NCI-H1436 (cell line): ENCODE data around the gene TBC1D9.
"Not testable (repeated sequence)": the region's sequence is repeated elsewhere in the genome, so short reads cannot be mapped to it uniquely, and the experiment has no call there.

Experiments used
- DNase-seq: peaks from one replicate; lab custom pipeline; 2025; lab: John Stamatoyannopoulos, UW

TBC1D9 gene

DNA sequence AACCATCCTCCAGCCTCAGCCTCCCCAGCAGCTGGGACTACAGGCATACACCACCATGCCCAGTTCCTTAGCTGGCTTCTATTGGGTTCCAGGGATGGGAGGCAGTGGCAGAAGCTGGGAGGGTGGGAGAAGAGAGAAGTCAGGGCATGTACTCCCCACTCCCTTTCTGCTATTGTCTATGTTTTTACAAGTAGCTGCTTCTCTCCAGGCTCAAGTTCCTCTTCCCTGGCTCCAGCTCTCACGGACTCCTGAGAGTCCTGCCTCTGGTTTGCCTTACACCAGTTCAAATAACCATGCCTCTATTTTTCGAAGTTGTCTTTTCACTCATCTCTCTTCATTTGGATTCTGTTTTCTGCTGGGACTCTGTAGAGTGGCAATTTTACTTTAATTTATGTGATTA is 2.9 kb downstream of the TBC1D9 start:
- no peak for DNase-seq

DNA sequence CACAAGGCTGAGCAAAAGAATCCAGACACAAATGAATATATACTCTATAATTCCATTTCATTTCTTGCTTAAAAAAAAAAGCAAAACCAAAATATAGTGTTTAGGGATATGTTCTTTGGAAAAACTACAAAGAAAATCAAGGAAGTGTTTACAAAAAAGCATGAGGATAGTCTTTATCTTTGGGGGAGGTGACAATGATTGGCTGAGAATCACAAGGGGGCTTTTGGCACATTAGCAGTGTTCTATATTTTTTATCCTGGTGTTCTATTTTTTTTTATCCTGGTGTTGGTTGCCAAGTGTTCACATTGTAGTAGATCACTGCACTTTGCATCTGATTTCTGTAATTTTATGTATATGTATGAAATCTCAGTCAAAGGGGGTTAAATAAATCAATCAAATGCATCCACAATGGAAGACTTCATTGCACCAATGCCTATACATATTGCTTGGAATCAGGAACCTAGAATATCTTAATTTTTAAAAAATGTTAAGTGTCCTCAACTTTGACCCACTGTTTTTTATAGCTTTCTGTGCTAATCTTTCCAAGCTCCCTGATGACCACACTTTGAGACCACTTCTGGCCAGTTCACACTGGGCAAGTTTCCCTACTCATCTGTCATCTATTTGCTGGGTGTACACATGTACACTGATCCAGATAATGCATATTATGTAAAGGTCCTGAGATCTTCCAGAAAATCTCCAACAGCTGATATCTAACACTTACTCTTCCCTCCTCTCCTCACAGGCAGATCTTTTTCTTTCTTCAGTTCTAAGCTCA is 3.7 kb downstream of the TBC1D9 start:
- DNase-seq = no peak

- DNase-seq = no peak
These were observed 5.7 kb downstream of the TBC1D9 start for GRCh38 chr4:140750470-140750869.

GRCh38 chr4:140748171-140748570 is 8.0 kb downstream of the TBC1D9 start:
- DNase-seq = no peak

DNA sequence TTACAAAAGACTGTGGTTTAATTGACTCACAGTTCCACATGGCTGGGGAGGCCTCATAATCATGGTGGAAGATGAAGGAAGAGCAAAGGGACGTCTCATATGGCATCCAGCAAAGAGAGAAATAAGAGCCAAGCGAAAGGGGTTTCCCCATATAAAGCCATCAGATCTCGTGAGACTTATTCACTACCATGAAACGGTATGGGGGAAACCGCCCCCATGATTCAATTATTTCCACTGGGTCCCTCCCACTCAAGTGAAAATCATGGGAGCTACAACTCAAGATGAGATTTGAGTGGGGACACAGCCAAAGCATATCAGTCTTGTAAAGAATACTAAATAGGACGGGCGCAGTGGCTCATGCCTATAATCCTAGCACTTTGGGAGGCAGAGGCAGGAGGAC is 9.6 kb downstream of the TBC1D9 start:
- DNase-seq = not testable (repeated sequence)

- no peak for DNase-seq
These were observed 11.8 kb downstream of the TBC1D9 start for GRCh38 chr4:140744421-140744820.

- DNase-seq = no peak
These were observed 12.8 kb downstream of the TBC1D9 start for GRCh38 chr4:140743194-140743931.

DNA sequence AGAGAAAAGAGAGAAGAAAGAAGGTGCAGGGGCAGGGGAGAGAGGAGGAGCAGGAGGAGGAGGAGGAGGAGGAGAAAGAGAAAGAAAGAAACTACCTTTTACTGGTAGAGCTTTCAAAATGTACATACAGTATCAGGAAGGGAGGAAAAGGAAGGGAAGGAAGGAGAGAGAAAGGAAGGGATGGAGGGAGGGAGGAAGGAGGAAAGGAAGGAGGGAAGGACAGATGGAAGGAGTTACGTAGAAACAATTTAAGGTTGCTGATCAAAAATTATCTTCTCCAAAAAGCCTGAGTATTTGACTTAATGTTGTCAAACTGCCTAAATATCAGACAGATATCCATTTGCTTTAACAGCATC is 13.4 kb downstream of the TBC1D9 start:
- DNase-seq = no peak

GRCh38 chr4:140740906-140741670 is 15.1 kb downstream of the TBC1D9 start:
- no peak for DNase-seq

DNA sequence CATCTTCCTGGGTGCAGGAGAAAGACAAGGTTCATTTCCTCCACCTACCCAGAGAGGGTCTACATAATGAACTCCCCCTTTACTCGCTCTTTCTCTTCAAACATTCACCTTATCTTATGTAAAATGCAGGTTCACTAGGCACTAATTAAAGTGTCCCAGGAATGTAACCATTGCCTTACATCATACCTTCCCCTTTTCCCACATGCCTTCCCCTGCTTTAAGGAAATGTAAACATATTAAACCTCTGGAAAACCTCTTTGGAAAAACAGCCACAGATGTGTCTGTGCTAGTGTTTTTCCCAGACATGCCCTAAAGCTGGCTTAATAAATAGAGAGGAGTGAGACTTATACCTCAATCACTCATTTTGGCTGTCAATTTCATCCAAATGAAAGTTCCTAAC is 15.8 kb downstream of the TBC1D9 start:
- no peak for DNase-seq

- DNase-seq = no peak
These were observed 16.2 kb downstream of the TBC1D9 start for GRCh38 chr4:140739971-140740370.

- no peak for DNase-seq
These were observed 18.0 kb downstream of the TBC1D9 start for GRCh38 chr4:140738139-140738538.

DNA sequence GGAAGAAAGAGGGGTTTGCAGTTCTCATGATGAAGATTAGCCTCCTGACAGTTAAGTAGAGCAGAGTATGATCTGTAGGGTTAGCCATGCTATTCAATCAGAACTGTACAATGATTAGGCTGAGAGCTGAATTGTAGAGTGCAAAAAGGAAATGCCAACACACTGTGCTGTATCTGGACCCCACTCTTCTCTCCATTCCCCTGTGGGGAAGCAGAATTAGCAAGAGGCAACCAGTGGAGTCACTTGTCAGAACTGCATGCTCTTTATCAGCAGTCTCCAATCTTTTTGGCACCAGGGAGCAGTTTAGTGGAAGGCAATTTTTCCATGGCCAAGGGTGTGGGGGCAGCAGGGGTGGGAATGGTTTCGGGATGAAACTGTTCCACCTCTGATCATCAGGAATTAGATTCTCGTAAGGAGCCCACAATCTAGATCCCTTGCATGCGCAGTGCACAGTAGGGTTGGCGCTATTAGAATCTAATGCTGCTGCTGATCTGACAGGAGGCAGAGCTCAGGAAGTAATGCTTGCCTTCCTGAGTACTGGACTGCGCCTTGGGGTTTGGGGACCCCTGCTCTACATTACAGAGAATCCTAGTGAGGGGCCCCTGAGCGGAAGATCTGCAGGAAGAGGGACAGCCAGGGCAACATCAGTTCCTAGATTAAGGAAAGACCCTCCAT is 19.4 kb downstream of the TBC1D9 start:
- DNase-seq = no peak

GRCh38 chr4:140735779-140736391 is 20.3 kb downstream of the TBC1D9 start:
- DNase-seq = no peak

- DNase-seq = no peak
These were observed 20.9 kb downstream of the TBC1D9 start for GRCh38 chr4:140735317-140735716.

GRCh38 chr4:140732780-140733179 is 23.4 kb downstream of the TBC1D9 start:
- no peak for DNase-seq

DNA sequence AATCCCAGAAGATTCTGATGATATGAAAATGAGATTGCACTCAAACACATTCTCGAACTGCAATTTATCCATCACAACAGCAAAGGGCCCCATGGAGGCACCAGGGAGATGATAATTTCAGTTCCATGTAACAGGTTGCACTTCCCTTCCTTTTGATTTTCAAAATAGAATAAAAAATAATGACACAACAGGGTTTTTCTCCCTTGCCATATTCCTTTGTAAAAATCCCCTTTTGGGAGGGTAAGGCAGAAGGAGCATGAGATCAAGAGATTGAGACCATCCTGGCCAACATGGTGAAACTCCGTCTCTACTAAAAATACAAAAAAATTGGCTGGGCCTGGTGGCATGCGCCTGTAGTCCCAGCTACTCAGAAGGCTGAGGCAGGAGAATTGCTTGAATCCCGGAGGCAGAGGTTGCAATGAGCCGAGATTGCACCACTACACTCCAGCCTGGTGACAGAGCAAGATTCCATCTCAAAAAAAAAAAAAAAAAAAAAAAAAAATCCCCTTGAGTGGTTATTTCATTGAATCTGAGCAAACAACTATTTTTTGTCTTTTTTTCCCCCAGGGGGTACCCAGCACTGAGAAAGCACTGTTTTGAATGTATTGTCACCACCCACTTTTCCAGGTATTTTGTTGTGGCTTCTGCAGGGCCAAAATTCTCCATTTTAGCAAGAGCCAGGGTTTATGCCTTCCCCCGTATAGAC is 26.7 kb downstream of the TBC1D9 start:
- DNase-seq = no peak

DNA sequence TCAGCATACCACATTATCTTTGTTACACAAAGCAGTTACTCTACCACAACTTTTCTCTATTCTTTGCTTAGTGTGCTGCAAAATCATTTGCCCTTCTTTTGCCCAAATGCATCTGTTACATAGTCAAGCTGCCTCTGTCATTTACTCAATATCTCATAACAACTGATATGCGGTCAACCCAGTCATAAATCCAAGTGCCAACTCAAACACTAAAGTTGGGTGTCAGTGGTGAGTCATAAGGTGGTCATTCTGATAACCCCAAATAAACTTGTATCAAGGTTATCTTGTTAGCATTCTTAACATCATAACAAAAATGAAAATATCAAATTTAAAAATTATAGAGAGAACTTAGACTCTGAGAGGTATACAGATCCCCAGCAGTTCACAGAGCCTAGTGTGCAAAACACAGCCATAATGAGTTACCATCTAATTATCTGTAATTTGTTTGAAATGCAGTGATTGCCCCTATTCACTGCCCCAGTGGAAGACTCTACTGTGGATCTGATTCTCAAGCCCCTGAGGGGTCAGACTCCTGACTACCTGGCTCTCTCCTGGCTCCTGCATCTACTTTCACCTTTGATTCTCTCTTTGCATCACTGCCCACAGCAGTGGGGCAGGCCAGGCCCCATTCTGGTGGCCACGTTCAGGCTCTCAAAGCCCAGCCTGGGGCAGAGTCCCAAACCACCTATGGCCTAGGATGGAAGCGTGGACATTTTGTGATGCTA is 29.2 kb downstream of the TBC1D9 start:
- no peak for DNase-seq

- no peak for DNase-seq
These were observed 30.6 kb downstream of the TBC1D9 start for GRCh38 chr4:140725556-140725955.

DNA sequence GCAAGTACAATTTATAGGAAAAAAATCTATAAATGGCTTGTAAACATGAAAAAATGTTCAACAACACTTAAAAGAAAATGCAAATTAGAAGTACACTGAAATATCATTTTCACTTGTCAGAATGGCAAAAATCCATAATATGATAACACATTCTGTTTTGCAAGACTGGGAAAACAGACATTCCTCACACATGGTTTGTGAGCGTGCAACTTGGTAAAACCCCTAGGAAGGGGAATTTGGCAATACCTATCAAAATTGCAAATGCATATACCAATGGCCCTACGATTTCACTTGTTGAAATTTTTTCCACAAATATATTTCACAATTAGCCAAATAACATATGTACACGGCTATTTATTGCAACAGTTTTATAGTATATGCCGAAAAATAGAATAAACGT is 31.4 kb downstream of the TBC1D9 start:
- no peak for DNase-seq
